H9 (cell line): Measurements from ENCODE around the gene RSPH9. TPM values are rescaled to one million over a fixed set of nuclear protein-coding genes. Genes with fewer than 3 reads are reported as not detected.

Experiments used
- DNase-seq: peaks from one replicate; pipeline ENCODE4 v3.0.0-alpha.2; 2017
- H2AFZ ChIP-seq: one replicate; pipeline ENCODE4 v1.6.1; 2013; ENCODE audit warnings: mild to moderate bottlenecking, low read length, control low read depth, moderate library complexity
- H2AK5ac ChIP-seq: 2 replicates; pipeline ENCODE4 v1.6.1; 2013; ENCODE audit warnings: low read length, control low read depth, mixed read lengths; ENCODE audit not compliant: insufficient read length
- H2BK120ac ChIP-seq: one replicate; pipeline ENCODE4 v1.6.1; 2013; ENCODE audit warnings: low read depth, mild to moderate bottlenecking, low read length, control low read depth, inconsistent platforms; ENCODE audit not compliant: poor library complexity, severe bottlenecking
- H2BK12ac ChIP-seq: 2 replicates; pipeline ENCODE4 v1.6.1; 2013; ENCODE audit warnings: low read length, control low read depth, mixed read lengths, low read depth; ENCODE audit not compliant: insufficient read length
- H2BK15ac ChIP-seq: 2 replicates; pipeline ENCODE4 v1.6.1; 2013; ENCODE audit warnings: low read depth, low read length, control low read depth
- H2BK20ac ChIP-seq: one replicate; pipeline ENCODE4 v1.6.1; 2013; ENCODE audit warnings: low read depth, mild to moderate bottlenecking, low read length, control low read depth, inconsistent platforms; ENCODE audit not compliant: poor library complexity, severe bottlenecking
- H2BK5ac ChIP-seq: 2 replicates; pipeline ENCODE4 v1.6.1; 2013; ENCODE audit warnings: low read length, control low read depth, mixed read lengths; ENCODE audit not compliant: insufficient read length
- H3K14ac ChIP-seq: 2 replicates; pipeline ENCODE4 v1.6.1; 2013; ENCODE audit warnings: low read length, control low read depth; ENCODE audit not compliant: insufficient read depth
- H3K18ac ChIP-seq: 2 replicates; pipeline ENCODE4 v1.6.1; 2013; ENCODE audit warnings: low read depth, mild to moderate bottlenecking, mixed read lengths, low read length, control low read depth; ENCODE audit not compliant: insufficient read length
- H3K23ac ChIP-seq: 2 replicates; pipeline ENCODE4 v1.6.1; 2013; ENCODE audit warnings: low read length, control low read depth, mixed read lengths, low read depth; ENCODE audit not compliant: insufficient read length
- H3K23me2 ChIP-seq: 2 replicates; pipeline ENCODE4 v1.6.1; 2013; ENCODE audit warnings: low read depth, mild to moderate bottlenecking, mixed read lengths, low read length, control low read depth; ENCODE audit not compliant: insufficient read length, poor library complexity, severe bottlenecking
- H3K27ac ChIP-seq: 2 replicates; pipeline ENCODE4 v1.5.1; 2013; ENCODE audit warnings: low read length, control low read depth, mixed read lengths, low read depth; ENCODE audit not compliant: insufficient read length
- H3K27me3 ChIP-seq: 2 replicates; pipeline ENCODE4 v1.6.1; 2013; ENCODE audit warnings: low read length, control low read depth, inconsistent platforms; ENCODE audit not compliant: insufficient read depth
- H3K4ac ChIP-seq: 2 replicates; pipeline ENCODE4 v1.6.1; 2013; ENCODE audit warnings: low read depth, mild to moderate bottlenecking, control low read depth, inconsistent platforms, low read length, moderate library complexity
- H3K4me1 ChIP-seq: 2 replicates; pipeline ENCODE4 v1.6.1; 2013; ENCODE audit warnings: low read length, control low read depth, inconsistent platforms; ENCODE audit not compliant: insufficient read depth
- H3K4me2 ChIP-seq: 2 replicates; pipeline ENCODE4 v1.6.1; 2013; ENCODE audit warnings: low read length, control low read depth, mixed read lengths; ENCODE audit not compliant: insufficient read length, insufficient read depth
- H3K56ac ChIP-seq: 2 replicates; pipeline ENCODE4 v1.6.1; 2013; ENCODE audit warnings: low read depth, mild to moderate bottlenecking, mixed read lengths, low read length, control low read depth; ENCODE audit not compliant: insufficient read length
- H3K79me1 ChIP-seq: 2 replicates; pipeline ENCODE4 v1.6.1; 2013; ENCODE audit warnings: low read depth, mild to moderate bottlenecking, moderate library complexity, low read length, control low read depth, inconsistent platforms; ENCODE audit not compliant: insufficient read depth, poor library complexity, severe bottlenecking
- H3K79me2 ChIP-seq: 2 replicates; pipeline ENCODE4 v1.6.1; 2013; ENCODE audit warnings: low read length, control low read depth, inconsistent platforms; ENCODE audit not compliant: insufficient read depth
- H3K9ac ChIP-seq: 2 replicates; pipeline ENCODE4 v1.6.1; 2013; ENCODE audit warnings: low read length, control low read depth, mixed read lengths; ENCODE audit not compliant: insufficient read length; ENCODE audit errors: extremely low read depth
- H3K9me3 ChIP-seq: one replicate; pipeline ENCODE4 v1.6.1; 2013; ENCODE audit warnings: low read depth, low read length, inconsistent platforms; ENCODE audit not compliant: control insufficient read depth
- H3T11ph ChIP-seq: one replicate; pipeline ENCODE4 v1.6.1; 2013; ENCODE audit warnings: mild to moderate bottlenecking, low read length, control low read depth, inconsistent platforms
- H4K20me1 ChIP-seq: one replicate; pipeline ENCODE4 v1.6.1; 2013; ENCODE audit not compliant: control insufficient read depth, insufficient read length, insufficient read depth
- H4K5ac ChIP-seq: 2 replicates; pipeline ENCODE4 v1.6.1; 2013; ENCODE audit warnings: low read depth, mild to moderate bottlenecking, mixed read lengths, low read length, control low read depth; ENCODE audit not compliant: insufficient read length
- H4K8ac ChIP-seq: replicated peaks from 2 replicates; pipeline ENCODE4 v1.6.1; 2013; ENCODE audit warnings: low read length, control low read depth, mixed read lengths, low read depth; ENCODE audit not compliant: insufficient read length
- H4K91ac ChIP-seq: 2 replicates; pipeline ENCODE4 v1.6.1; 2013; ENCODE audit warnings: low read depth, mild to moderate bottlenecking, moderate library complexity, mixed read lengths, low read length, control low read depth; ENCODE audit not compliant: insufficient read length
- H3K27ac Mint-ChIP-seq, 3 experiments: 2 replicates in 2 of 3; 3 replicates in 1 of 3; pipeline ENCODE4 v1.8.0; 2020 to 2021; ENCODE audit warnings: mixed read lengths in 3 of 3, mild to moderate bottlenecking in 1 of 3, moderate library complexity in 1 of 3
- H3K27me3 Mint-ChIP-seq: 2 replicates; pipeline ENCODE4 v1.8.0; 2021; ENCODE audit warnings: low read depth, mild to moderate bottlenecking, moderate library complexity, mixed read lengths
- H3K36me3 Mint-ChIP-seq, 3 experiments: 2 replicates in 2 of 3; 3 replicates in 1 of 3; pipeline ENCODE4 v1.8.0; 2020 to 2021; ENCODE audit warnings: low read depth in 3 of 3, mixed read lengths in 3 of 3; ENCODE audit not compliant: insufficient read depth in 1 of 3
- H3K4me1 Mint-ChIP-seq, 2 experiments: 2 replicates each; pipeline ENCODE4 v1.8.0; 2020; ENCODE audit warnings: mixed read lengths in 2 of 2
- H3K4me3 Mint-ChIP-seq, 2 experiments: 2 replicates in 1 of 2; 3 replicates in 1 of 2; pipeline ENCODE4 v1.8.0; 2020 to 2021; ENCODE audit warnings: mild to moderate bottlenecking in 2 of 2, mixed read lengths in 2 of 2, moderate library complexity in 1 of 2
- H3K9me3 Mint-ChIP-seq, 2 experiments: 2 replicates in 1 of 2; 3 replicates in 1 of 2; pipeline ENCODE4 v1.8.0; 2020; ENCODE audit warnings: mild to moderate bottlenecking in 2 of 2, mixed read lengths in 2 of 2, moderate library complexity in 1 of 2
- CTCF ChIP-seq: fragments of 200-600 bp; sonication (generic); conservative IDR thresholded peaks from 3 replicates; pipeline ENCODE4 v1.8.0; 2021; ENCODE audit warnings: antibody characterized with exemption, mild to moderate bottlenecking
- WGBS: extraction: QIAGEN DNeasy Blood & Tissue Kit; methylation state at CpG from one replicate; pipeline ENCODE4 v1.1.7; 2013; ENCODE audit warnings: missing lambda C conversion rate, low lambda C conversion rate, mixed read lengths; ENCODE audit not compliant: insufficient read length; ENCODE audit errors: extremely low coverage; 5-methylcytosine and 5-hydroxymethylcytosine counted together
- total RNA-seq: library from RNA; stranded (reverse); gene quantifications from 2 replicates; pipeline ENCODE4 v1.2.1, GENCODE V29; 2021

The RSPH9 gene
- total RNA-seq, 1 experiment from 2014 or later: 0.39 TPM

GRCh38 chr6:43718387-43719105 is 73.7 kb downstream of the RSPH9 start:
- H4K8ac ChIP-seq: no peak overlapping the region
- H4K20me1 ChIP-seq: no peaks in the 10 kb centered on the region
- no peaks in the 10 kb centered on the region for H3K27me3 ChIP-seq
- H2BK15ac ChIP-seq: no peak overlapping the region
- Mint-ChIP-seq H3K4me1 (peaks cover 10 to 22% of the 10 kb centered on the region in 2 experiments), H3K4me3 (no peak overlapping the region), H3K36me3 (0 out of 7 replicates have a peak, but pooled peaks cover 0 to 4% (median 0%) of the 10 kb centered on the region in 3 experiments), H3K9me3 (no peaks in the 10 kb centered on the region; a peak in 1 of 5 replicates), H3K27me3 (peaks cover 16% of the 10 kb centered on the region), H3K27ac (peak overlapping the region in 1 of 3 experiments; percentile 42; a peak in 1 of 7 replicates)
- H2BK120ac ChIP-seq: no peak overlapping the region
- no peak overlapping the region for H2AK5ac ChIP-seq
- no peak overlapping the region for H2BK20ac ChIP-seq
- H4K5ac ChIP-seq: no peak overlapping the region
- no peak overlapping the region for H3K18ac ChIP-seq
- no peak overlapping the region for H3K4me2 ChIP-seq
- H3K4ac ChIP-seq: no peak overlapping the region
- no peak overlapping the region for H3T11ph ChIP-seq
- H3K23ac ChIP-seq: no peak overlapping the region
- no peak overlapping the region for H2BK5ac ChIP-seq
- H3K79me2 ChIP-seq: no peaks in the 10 kb centered on the region
- H2BK12ac ChIP-seq: no peak overlapping the region
- DNase-seq: no peak
- TF ChIP-seq CTCF: no peak
- H2AFZ ChIP-seq: no peak overlapping the region
- H3K56ac ChIP-seq: no peak overlapping the region
- WGBS: no CpG with 5 or more reads among the region's 13 CpGs
- no peak overlapping the region for H3K27ac ChIP-seq
- H4K91ac ChIP-seq: no peak overlapping the region
- H3K9ac ChIP-seq: no peak overlapping the region
- no peaks in the 10 kb centered on the region for H3K9me3 ChIP-seq
- H3K23me2 ChIP-seq: no peaks in the 10 kb centered on the region
- H3K4me1 ChIP-seq: no peaks in the 10 kb centered on the region
- H3K79me1 ChIP-seq: no peaks in the 10 kb centered on the region
- no peak overlapping the region for H3K14ac ChIP-seq
